Posterior cingulate gyrus (tissue), 11 donors: ENCODE results near the gene ATG9B.
A peak's percentile ranks its signal among the peaks of the same experiment; 100 is the strongest.

Experiments
- DNase-seq, 10 donors: peaks; one replicate each; pipeline versions ENCODE4 v3.0.0 to v3.0.0-alpha.2; 2020 to 2021; ENCODE audit warnings: mixed read lengths in 3 of 10
- intact Hi-C: fragments of 100-400 bp; cut with DNase I; formaldehyde crosslinking; loops from one replicate; pipeline ENCODE4 v1.15.1; 2023

The ATG9B gene

GRCh38 chr7:151008511-151009323, 15.6 kb downstream of the ATG9B start:
- intact Hi-C loops, result no loop called here
- DNase-seq, result peak in 7 of 10 donors; percentile 37 to 93 (median 57)

GRCh38 chr7:151008143-151008510, 16.2 kb downstream of the ATG9B start:
- intact Hi-C loops, result no loop called here
- no peak for DNase-seq

- DNase-seq, result peak in 1 of 10 donors; percentile 84
- intact Hi-C loops, result no loop called here
Observed at GRCh38 chr7:151007469-151007898, 16.8 kb downstream of the ATG9B start.

- intact Hi-C loops, result no loop called here
- peak in 2 of 10 donors; percentile 64 to 79 for DNase-seq
Observed at GRCh38 chr7:151006590-151007300, 17.5 kb downstream of the ATG9B start.

- no peak for DNase-seq
- intact Hi-C loops, result no loop called here
Observed at GRCh38 chr7:151005566-151005965, 18.7 kb downstream of the ATG9B start.

GRCh38 chr7:151003572-151003971, 20.7 kb downstream of the ATG9B start:
- intact Hi-C loops, result no loop called here

GRCh38 chr7:151001546-151001945, 22.7 kb downstream of the ATG9B start:
- DNase-seq, result peak in 1 of 10 donors; percentile 51
- intact Hi-C loops, result no loop called here

More at GRCh38 chr7:151003572-151003971, 20.7 kb downstream of the ATG9B start:
- no peak for DNase-seq

- intact Hi-C loops, result no loop called here
- DNase-seq, result peak in 1 of 10 donors; percentile 62
Observed at GRCh38 chr7:151000897-151001495, 23.3 kb downstream of the ATG9B start.

GRCh38 chr7:150999497-151000230, 24.6 kb downstream of the ATG9B start:
- intact Hi-C loops, result no loop called here
- DNase-seq, result no peak

- intact Hi-C loops, result no loop called here
- peak in 1 of 10 donors; percentile 62 for DNase-seq
Observed at GRCh38 chr7:150999001-150999400, 25.3 kb downstream of the ATG9B start.

GRCh38 chr7:150998341-150998740, 26.0 kb downstream of the ATG9B start:
- intact Hi-C loops, result no loop called here
- DNase-seq, result peak in 1 of 10 donors; percentile 74

- intact Hi-C loops, result no loop called here
- DNase-seq, result peak in 1 of 10 donors; percentile 57
Observed at GRCh38 chr7:150997817-150998216, 26.5 kb downstream of the ATG9B start.

- DNase-seq, result no peak
- intact Hi-C loops, result no loop called here
Observed at GRCh38 chr7:150997075-150997511, 27.2 kb downstream of the ATG9B start.

- intact Hi-C loops, result no loop called here
- DNase-seq, result no peak
Observed at GRCh38 chr7:150996376-150997074, 27.8 kb downstream of the ATG9B start.

GRCh38 chr7:150994838-150995510, 29.3 kb downstream of the ATG9B start:
- intact Hi-C loops, result no loop called here

GRCh38 chr7:150994141-150994837, 30.0 kb downstream of the ATG9B start:
- intact Hi-C loops, result no loop called here
- no peak for DNase-seq

More at GRCh38 chr7:150994838-150995510, 29.3 kb downstream of the ATG9B start:
- DNase-seq, result no peak

GRCh38 chr7:150993511-150993910, 30.8 kb downstream of the ATG9B start:
- no peak for DNase-seq
- intact Hi-C loops, result no loop called here

- intact Hi-C loops, result no loop called here
- DNase-seq, result no peak
Observed at GRCh38 chr7:150992833-150993302, 31.4 kb downstream of the ATG9B start.
